ENCODE data around the gene DLK1.

GRCh38 chr14:100783630-100784370 lies 57.1 kb downstream of the DLK1 start:
- TF ChIP-seq CTCF (IDR thresholded peaks at IDR 0.05), result no peak
- no peak for TF ChIP-seq POLR2A (IDR thresholded peaks at IDR 0.05)

Data from heart left ventricle (tissue), 13 donors.